SKM-1 treated with dmso at 0.1 percent for 144 hours (cell line): ENCODE data around the gene ANTXR1.
A peak's percentile ranks its signal among the peaks of the same experiment; 100 is the strongest.

ENCODE experiments used
- DNase-seq: peaks from one replicate; lab custom pipeline; 2025; ENCODE audit not compliant: unreplicated experiment; lab: John Stamatoyannopoulos, UW

ANTXR1 gene

DNA sequence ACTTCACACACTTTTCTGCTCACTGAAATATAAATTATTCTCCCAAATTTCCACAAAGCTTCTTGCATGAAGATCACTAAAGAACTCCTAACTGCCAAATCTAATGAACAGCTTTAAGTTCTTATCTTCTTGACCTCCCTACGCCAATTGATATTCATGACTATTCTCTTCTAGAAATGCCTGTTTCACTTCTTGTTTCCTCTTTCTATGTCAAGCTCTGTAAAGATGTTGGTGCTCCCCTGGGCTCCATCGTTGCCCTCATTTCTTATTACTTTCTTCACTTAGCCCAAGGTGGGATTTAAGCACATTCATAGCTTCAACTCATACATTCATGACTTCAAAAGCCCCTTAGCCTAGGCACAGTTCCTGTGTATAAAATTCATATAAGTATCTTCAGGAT is 9.2 kb upstream of the ANTXR1 start:
- DNase-seq = no peak

GRCh38 chr2:69007169-69007568 is 5.8 kb upstream of the ANTXR1 start:
- no peak for DNase-seq

- no peak for DNase-seq
Observed at GRCh38 chr2:69007603-69008002, 5.4 kb upstream of the ANTXR1 start.

GRCh38 chr2:69010437-69011194 is 2.4 kb upstream of the ANTXR1 start:
- DNase-seq = no peak

- DNase-seq = no peak
Observed at GRCh38 chr2:69011611-69012157, 1.3 kb upstream of the ANTXR1 start.

DNA sequence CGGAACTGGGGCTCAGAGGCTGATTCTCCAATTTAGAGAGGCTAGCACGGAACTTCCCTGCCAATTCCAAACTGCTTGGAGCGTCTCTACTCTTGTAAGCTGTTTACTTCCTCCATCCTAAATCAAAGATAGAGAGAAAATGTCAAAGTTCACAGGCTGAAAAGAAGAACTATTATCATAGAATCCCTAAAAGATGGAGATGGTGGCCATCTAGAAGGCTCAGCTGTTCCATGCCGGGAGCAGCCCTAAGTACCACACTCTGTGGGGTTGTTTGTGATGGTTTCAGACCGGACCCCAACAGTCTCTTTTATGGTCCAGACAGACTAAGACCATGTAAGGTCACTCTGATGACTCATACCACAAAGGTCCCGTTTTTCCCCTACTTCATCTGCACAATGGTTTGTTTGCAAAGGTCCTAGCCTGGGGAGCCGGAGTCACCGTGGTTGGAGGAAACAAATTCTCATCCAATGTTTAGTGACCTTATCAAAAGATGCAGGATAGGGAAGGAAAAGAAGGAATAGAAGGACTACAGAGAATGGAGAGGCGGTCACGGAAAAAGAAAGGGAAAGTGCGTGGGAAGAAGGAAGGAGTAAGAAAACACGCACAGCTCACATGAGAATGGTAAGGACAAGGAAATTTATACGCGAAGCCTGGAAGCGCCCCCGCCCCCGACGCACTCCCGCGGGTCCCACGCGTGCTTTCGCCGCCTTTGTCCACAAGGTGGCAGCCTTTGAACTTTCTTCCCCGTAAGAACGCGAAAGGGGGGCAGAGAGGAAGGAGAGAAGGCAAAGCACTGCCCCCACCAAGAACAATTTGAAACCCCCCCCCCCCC is 453 bp upstream of the ANTXR1 start:
- peak; percentile 41 for DNase-seq

GRCh38 chr2:69013840-69014821 is 1.2 kb downstream of the ANTXR1 start:
- DNase-seq = no peak

GRCh38 chr2:69017080-69017479 is 4.1 kb downstream of the ANTXR1 start:
- DNase-seq = no peak

GRCh38 chr2:69017835-69018234 is 4.9 kb downstream of the ANTXR1 start:
- DNase-seq = no peak

DNA sequence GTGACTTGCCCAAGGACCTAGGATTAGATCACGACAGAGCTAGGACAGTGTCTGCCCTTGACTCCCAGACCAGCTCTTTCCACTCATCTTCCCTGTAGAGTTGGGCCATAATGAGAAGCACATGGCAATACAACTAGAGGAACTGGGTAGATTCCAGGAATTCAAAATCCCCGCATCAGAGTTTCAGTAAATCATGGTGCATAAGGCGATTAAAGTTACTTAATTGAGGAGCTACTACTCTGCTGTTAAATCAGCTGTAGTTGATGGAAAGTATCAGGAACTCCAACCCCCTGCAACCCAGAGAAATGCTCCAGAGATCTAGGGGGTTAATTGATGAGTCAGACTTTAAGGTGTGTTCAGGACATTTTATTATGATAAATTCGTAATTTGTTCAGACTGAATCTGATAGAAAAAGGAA is 5.7 kb downstream of the ANTXR1 start:
- no peak for DNase-seq

- DNase-seq = no peak
Observed at GRCh38 chr2:69020496-69021426, 7.8 kb downstream of the ANTXR1 start.

- DNase-seq = no peak
Observed at GRCh38 chr2:69021727-69022126, 8.7 kb downstream of the ANTXR1 start.

- no peak for DNase-seq
Observed at GRCh38 chr2:69022548-69022947, 9.6 kb downstream of the ANTXR1 start.

GRCh38 chr2:69023236-69023635 is 10.3 kb downstream of the ANTXR1 start:
- DNase-seq = no peak

- DNase-seq = peak; percentile 69
Observed at GRCh38 chr2:69026026-69026425, 13.0 kb downstream of the ANTXR1 start.

GRCh38 chr2:69026691-69027459 is 13.9 kb downstream of the ANTXR1 start:
- DNase-seq = no peak

DNA sequence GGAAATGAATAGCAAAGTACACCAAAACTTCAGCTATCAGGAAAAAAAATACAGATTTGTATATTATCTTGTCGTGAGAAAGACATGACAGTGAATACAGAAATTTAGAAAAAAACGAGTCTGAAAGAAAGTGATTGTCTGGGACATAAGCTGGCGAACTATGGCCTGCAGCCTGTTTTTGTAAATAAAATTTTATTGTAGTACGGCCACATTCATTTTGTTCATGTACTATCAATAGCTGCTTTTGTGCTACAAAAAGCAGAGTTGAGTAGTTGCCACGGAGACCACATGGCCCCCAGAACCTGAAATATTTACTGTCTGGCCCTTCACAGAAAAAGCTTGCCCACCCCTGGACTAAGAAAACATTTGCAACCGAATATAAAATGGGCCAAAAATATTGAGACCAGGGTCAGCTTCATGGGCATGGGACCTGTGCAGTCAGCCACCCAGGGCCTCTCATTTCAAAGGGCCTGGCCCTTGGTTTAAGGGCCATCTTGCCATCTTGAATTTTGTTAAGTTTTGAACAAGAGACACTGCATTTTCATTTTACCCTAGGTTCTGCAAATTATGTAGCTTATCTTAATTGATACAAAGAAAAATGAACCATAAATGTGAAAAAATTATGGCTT is 17.9 kb downstream of the ANTXR1 start:
- DNase-seq = no peak

- DNase-seq = no peak
Observed at GRCh38 chr2:69031466-69031865, 18.5 kb downstream of the ANTXR1 start.

DNA sequence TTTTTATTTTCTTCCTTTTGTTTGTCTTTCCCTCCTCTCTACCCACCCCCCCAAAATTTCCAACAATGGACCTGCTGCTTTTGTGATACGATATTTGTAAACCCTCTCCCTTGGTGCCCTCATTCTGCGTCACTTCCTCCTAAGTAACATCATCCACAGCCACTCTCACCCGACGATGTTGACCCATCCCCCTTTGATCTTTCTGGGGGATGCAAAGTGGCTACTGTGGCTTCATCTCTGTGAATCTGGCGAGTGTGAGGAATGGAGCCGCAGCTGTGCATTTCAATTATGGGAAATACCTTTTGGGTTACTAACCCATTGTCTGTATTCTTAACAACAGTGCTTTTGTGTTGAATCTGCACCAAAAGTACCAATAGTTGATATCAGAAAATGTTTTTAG is 19.4 kb downstream of the ANTXR1 start:
- no peak for DNase-seq
